HEK293 (cell line): Measurements from ENCODE around the gene MPHOSPH9.

Source experiments
- PRDM6 ChIP-seq: fragments of 450-650 bp; formaldehyde crosslinking; IDR thresholded peaks from 2 replicates; pipeline ENCODE4 v1.5.1; 2017; ENCODE audit warnings: missing biosample characterization, missing genetic modification characterization
- RBAK ChIP-seq: fragments of 450-650 bp; formaldehyde crosslinking; IDR thresholded peaks from 2 replicates; pipeline ENCODE4 v1.5.1; 2016; ENCODE audit warnings: missing biosample characterization, missing genetic modification characterization
- WT1 ChIP-seq: fragments of 450-650 bp; formaldehyde crosslinking; IDR thresholded peaks from 2 replicates; pipeline ENCODE4 v1.5.1; 2016; ENCODE audit warnings: missing biosample characterization, missing genetic modification characterization
- YY1 ChIP-seq: fragments of 450-650 bp; formaldehyde crosslinking; IDR thresholded peaks from 2 replicates; pipeline ENCODE4 v1.5.1; 2018; ENCODE audit warnings: missing biosample characterization, missing genetic modification characterization
- ZBTB48 ChIP-seq: fragments of 450-650 bp; formaldehyde crosslinking; IDR thresholded peaks from 2 replicates; pipeline ENCODE4 v1.5.1; 2016; ENCODE audit warnings: missing biosample characterization, missing genetic modification characterization
- ZNF10 ChIP-seq: fragments of 450-650 bp; formaldehyde crosslinking; IDR thresholded peaks from 2 replicates; pipeline ENCODE4 v1.5.1; 2017; ENCODE audit warnings: missing biosample characterization, missing genetic modification characterization
- ZNF184 ChIP-seq: fragments of 450-650 bp; IDR thresholded peaks from 2 replicates; pipeline ENCODE4 v1.5.1; 2018; ENCODE audit warnings: missing biosample characterization, mild to moderate bottlenecking, missing genetic modification characterization
- ZNF202 ChIP-seq: fragments of 450-650 bp; formaldehyde crosslinking; IDR thresholded peaks from 2 replicates; pipeline ENCODE4 v1.5.1; 2016; ENCODE audit warnings: missing biosample characterization, missing genetic modification characterization, borderline replicate concordance
- ZNF280D ChIP-seq: fragments of 450-650 bp; formaldehyde crosslinking; IDR thresholded peaks from 2 replicates; pipeline ENCODE4 v1.5.1; 2016; ENCODE audit warnings: missing biosample characterization, missing genetic modification characterization
- ZNF341 ChIP-seq: fragments of 450-650 bp; formaldehyde crosslinking; IDR thresholded peaks from 2 replicates; pipeline ENCODE4; 2016; ENCODE audit warnings: low read depth, missing biosample characterization, missing genetic modification characterization
- ZNF423 ChIP-seq: fragments of 450-650 bp; formaldehyde crosslinking; IDR thresholded peaks from 2 replicates; pipeline ENCODE4 v1.5.1; 2016; ENCODE audit warnings: missing biosample characterization, missing genetic modification characterization
- ZNF585B ChIP-seq: fragments of 450-650 bp; formaldehyde crosslinking; IDR thresholded peaks from 2 replicates; pipeline ENCODE4 v1.5.1; 2016; ENCODE audit warnings: missing biosample characterization, missing genetic modification characterization
- ZNF600 ChIP-seq: fragments of 450-650 bp; formaldehyde crosslinking; IDR thresholded peaks from 2 replicates; pipeline ENCODE4 v1.5.1; 2016; ENCODE audit warnings: missing biosample characterization, missing genetic modification characterization
- ZNF610 ChIP-seq: fragments of 450-650 bp; formaldehyde crosslinking; IDR thresholded peaks from 2 replicates; pipeline ENCODE4 v1.5.1; 2016; ENCODE audit warnings: missing biosample characterization, missing genetic modification characterization, borderline replicate concordance
- ZNF623 ChIP-seq: fragments of 450-650 bp; formaldehyde crosslinking; IDR thresholded peaks from 2 replicates; pipeline ENCODE4 v1.5.1; 2016; ENCODE audit warnings: missing biosample characterization, missing genetic modification characterization
- ZNF624 ChIP-seq: fragments of 450-650 bp; formaldehyde crosslinking; IDR thresholded peaks from 2 replicates; pipeline ENCODE4 v1.5.1; 2017; ENCODE audit warnings: missing biosample characterization, missing genetic modification characterization
- ZNF747 ChIP-seq: fragments of 450-650 bp; formaldehyde crosslinking; IDR thresholded peaks from 2 replicates; pipeline ENCODE4 v1.5.1; 2016; ENCODE audit warnings: missing biosample characterization, missing genetic modification characterization
- ZSCAN23 ChIP-seq: fragments of 450-650 bp; formaldehyde crosslinking; IDR thresholded peaks from 2 replicates; pipeline ENCODE4 v1.5.1; 2016; ENCODE audit warnings: missing biosample characterization, missing genetic modification characterization
- ZSCAN5A ChIP-seq: fragments of 450-650 bp; formaldehyde crosslinking; IDR thresholded peaks from 2 replicates; pipeline ENCODE4 v1.5.1; 2016; ENCODE audit warnings: missing biosample characterization, missing genetic modification characterization
- TF ChIP-seq, protein P1 (sequence below): fragments of 450-650 bp; formaldehyde crosslinking; IDR thresholded peaks from 2 replicates; pipeline ENCODE4 v1.5.1; 2016; ENCODE audit warnings: missing biosample characterization, missing genetic modification characterization, low read depth
- TF ChIP-seq, protein P2 (sequence below): fragments of 450-650 bp; IDR thresholded peaks from 2 replicates; pipeline ENCODE4 v1.5.1; 2018; ENCODE audit warnings: missing biosample characterization, missing genetic modification characterization
- TF ChIP-seq, protein P3 (sequence below): fragments of 450-650 bp; formaldehyde crosslinking; IDR thresholded peaks from 2 replicates; pipeline ENCODE4 v1.5.1; 2016; ENCODE audit warnings: missing biosample characterization, missing genetic modification characterization
- TF ChIP-seq, protein P4 (sequence below): fragments of 450-650 bp; formaldehyde crosslinking; IDR thresholded peaks from 2 replicates; pipeline ENCODE4 v1.5.0; 2017; ENCODE audit warnings: missing biosample characterization, missing genetic modification characterization, borderline replicate concordance

MPHOSPH9 gene

DNA sequence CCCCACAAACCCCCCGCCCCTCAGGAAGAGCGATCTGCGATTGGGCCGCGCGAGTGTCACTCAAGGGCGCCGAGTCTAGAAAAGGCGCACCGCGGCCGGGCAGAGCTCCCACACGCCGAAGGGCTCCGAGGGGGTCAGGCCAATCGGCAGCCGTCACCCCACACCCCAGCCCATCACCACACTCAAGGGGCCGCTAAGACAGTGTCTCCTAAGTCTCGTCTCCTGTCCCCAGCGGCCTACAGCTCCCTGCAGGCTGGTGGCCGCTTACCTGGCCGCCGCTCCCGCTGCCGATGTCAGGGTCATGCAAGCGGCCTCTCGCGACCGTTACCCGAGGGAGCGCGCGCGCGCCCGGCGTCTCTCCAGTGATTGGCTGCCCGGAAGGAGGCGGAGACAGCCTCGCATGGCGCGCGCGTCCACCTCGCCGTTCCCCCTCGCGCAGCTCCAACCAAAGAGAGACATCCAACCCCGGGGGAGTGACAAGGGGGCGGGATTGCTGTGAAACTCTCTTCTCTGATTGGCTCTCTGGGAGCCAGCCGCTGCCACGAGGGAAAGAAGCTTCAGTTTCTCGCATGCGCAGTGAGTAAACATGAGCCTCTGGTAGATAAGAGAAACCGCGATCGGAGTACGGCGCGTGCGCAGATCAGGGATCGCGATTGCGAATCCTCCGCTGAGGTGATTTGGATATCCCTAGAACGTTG, at the start of gene MPHOSPH9, which contains the start of gene MTRFR (continued):
- TF ChIP-seq, protein P1, sequence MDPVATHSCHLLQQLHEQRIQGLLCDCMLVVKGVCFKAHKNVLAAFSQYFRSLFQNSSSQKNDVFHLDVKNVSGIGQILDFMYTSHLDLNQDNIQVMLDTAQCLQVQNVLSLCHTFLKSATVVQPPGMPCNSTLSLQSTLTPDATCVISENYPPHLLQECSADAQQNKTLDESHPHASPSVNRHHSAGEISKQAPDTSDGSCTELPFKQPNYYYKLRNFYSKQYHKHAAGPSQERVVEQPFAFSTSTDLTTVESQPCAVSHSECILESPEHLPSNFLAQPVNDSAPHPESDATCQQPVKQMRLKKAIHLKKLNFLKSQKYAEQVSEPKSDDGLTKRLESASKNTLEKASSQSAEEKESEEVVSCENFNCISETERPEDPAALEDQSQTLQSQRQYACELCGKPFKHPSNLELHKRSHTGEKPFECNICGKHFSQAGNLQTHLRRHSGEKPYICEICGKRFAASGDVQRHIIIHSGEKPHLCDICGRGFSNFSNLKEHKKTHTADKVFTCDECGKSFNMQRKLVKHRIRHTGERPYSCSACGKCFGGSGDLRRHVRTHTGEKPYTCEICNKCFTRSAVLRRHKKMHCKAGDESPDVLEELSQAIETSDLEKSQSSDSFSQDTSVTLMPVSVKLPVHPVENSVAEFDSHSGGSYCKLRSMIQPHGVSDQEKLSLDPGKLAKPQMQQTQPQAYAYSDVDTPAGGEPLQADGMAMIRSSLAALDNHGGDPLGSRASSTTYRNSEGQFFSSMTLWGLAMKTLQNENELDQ (tag by site-specific recombination): no peak
- TF ChIP-seq ZNF585B (no peak), ZNF610 (tag by site-specific recombination) (peak; percentile 95), ZNF184 (tag by site-specific recombination) (no peak), RBAK (tag by site-specific recombination) (no peak), ZNF747 (tag by site-specific recombination) (no peak), ZSCAN5A (tag by site-specific recombination) (peak; percentile 98), YY1 (tag by site-specific recombination) (peak; percentile 51; the same call in 1 of the 2 replicates), ZBTB48 (tag by site-specific recombination) (peak; percentile 91), ZNF624 (tag by site-specific recombination) (peak; percentile 75; the same call in 1 of the 2 replicates), ZSCAN23 (tag by site-specific recombination) (peak; percentile 94), ZNF600 (peak; percentile 92), ZNF623 (tag by site-specific recombination) (peak; percentile 49), ZNF341 (tag by site-specific recombination) (peak; percentile 49), ZNF423 (no peak), ZNF10 (tag by site-specific recombination) (peak; percentile 81), PRDM6 (tag by site-specific recombination) (no peak; the same call in 1 of the 2 replicates), ZNF202 (tag by site-specific recombination) (no peak), WT1 (peak; percentile 81; the same call in 1 of the 2 replicates), ZNF280D (tag by site-specific recombination) (no peak; the same call in 1 of the 2 replicates)
- TF ChIP-seq, protein P2, sequence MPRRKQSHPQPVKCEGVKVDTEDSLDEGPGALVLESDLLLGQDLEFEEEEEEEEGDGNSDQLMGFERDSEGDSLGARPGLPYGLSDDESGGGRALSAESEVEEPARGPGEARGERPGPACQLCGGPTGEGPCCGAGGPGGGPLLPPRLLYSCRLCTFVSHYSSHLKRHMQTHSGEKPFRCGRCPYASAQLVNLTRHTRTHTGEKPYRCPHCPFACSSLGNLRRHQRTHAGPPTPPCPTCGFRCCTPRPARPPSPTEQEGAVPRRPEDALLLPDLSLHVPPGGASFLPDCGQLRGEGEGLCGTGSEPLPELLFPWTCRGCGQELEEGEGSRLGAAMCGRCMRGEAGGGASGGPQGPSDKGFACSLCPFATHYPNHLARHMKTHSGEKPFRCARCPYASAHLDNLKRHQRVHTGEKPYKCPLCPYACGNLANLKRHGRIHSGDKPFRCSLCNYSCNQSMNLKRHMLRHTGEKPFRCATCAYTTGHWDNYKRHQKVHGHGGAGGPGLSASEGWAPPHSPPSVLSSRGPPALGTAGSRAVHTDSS (tag by site-specific recombination): peak; percentile 46; the same call in 1 of the 2 replicates
- TF ChIP-seq, protein P3, sequence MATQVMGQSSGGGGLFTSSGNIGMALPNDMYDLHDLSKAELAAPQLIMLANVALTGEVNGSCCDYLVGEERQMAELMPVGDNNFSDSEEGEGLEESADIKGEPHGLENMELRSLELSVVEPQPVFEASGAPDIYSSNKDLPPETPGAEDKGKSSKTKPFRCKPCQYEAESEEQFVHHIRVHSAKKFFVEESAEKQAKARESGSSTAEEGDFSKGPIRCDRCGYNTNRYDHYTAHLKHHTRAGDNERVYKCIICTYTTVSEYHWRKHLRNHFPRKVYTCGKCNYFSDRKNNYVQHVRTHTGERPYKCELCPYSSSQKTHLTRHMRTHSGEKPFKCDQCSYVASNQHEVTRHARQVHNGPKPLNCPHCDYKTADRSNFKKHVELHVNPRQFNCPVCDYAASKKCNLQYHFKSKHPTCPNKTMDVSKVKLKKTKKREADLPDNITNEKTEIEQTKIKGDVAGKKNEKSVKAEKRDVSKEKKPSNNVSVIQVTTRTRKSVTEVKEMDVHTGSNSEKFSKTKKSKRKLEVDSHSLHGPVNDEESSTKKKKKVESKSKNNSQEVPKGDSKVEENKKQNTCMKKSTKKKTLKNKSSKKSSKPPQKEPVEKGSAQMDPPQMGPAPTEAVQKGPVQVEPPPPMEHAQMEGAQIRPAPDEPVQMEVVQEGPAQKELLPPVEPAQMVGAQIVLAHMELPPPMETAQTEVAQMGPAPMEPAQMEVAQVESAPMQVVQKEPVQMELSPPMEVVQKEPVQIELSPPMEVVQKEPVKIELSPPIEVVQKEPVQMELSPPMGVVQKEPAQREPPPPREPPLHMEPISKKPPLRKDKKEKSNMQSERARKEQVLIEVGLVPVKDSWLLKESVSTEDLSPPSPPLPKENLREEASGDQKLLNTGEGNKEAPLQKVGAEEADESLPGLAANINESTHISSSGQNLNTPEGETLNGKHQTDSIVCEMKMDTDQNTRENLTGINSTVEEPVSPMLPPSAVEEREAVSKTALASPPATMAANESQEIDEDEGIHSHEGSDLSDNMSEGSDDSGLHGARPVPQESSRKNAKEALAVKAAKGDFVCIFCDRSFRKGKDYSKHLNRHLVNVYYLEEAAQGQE (tag by site-specific recombination): peak; percentile 68
- TF ChIP-seq, protein P4, sequence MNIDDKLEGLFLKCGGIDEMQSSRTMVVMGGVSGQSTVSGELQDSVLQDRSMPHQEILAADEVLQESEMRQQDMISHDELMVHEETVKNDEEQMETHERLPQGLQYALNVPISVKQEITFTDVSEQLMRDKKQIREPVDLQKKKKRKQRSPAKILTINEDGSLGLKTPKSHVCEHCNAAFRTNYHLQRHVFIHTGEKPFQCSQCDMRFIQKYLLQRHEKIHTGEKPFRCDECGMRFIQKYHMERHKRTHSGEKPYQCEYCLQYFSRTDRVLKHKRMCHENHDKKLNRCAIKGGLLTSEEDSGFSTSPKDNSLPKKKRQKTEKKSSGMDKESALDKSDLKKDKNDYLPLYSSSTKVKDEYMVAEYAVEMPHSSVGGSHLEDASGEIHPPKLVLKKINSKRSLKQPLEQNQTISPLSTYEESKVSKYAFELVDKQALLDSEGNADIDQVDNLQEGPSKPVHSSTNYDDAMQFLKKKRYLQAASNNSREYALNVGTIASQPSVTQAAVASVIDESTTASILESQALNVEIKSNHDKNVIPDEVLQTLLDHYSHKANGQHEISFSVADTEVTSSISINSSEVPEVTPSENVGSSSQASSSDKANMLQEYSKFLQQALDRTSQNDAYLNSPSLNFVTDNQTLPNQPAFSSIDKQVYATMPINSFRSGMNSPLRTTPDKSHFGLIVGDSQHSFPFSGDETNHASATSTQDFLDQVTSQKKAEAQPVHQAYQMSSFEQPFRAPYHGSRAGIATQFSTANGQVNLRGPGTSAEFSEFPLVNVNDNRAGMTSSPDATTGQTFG (tag by site-specific recombination): no peak; the same call in 1 of the 2 replicates
